AG04450 (cell line): ENCODE measurements around the gene LRCH1. TPM values are rescaled to one million over a fixed set of nuclear protein-coding genes. Genes with fewer than 3 reads are reported as not detected.

Experiments
- CTCF ChIA-PET: fragments of 300-600, 350-600 bp; formaldehyde crosslinking; extraction: SDS; loops from one replicate; lab custom pipeline; 2022; ENCODE audit warnings: antibody characterized with exemption, inconsistent platforms; lab: Charles Lee
- POLR2A ChIA-PET: fragments of 350-600 bp; formaldehyde crosslinking; extraction: SDS; loops from one replicate; lab custom pipeline; 2021; ENCODE audit warnings: antibody characterized with exemption, inconsistent platforms; lab: Yijun Ruan, JAX
- DNase-seq: peaks from one replicate; pipeline ENCODE4 v3.0.0-alpha.2; 2011; ENCODE audit warnings: low read depth, low spot score
- H3K27ac ChIP-seq: one replicate; pipeline ENCODE4 v1.5.1; 2012; ENCODE audit warnings: low read depth, low read length, control low read depth
- H3K27me3 ChIP-seq: one replicate; pipeline ENCODE4 v1.6.0; 2012; ENCODE audit warnings: low read length; ENCODE audit not compliant: control insufficient read depth, insufficient read depth
- H3K4me3 ChIP-seq: 2 replicates; pipeline ENCODE4 v1.5.1; 2011; ENCODE audit warnings: mild to moderate bottlenecking, low read depth, low read length, control low read depth
- H3K9me3 ChIP-seq: 2 replicates; pipeline ENCODE4 v1.5.1; 2012; ENCODE audit warnings: low read length; ENCODE audit not compliant: control insufficient read depth, insufficient read depth
- polyA plus RNA-seq: library from polyadenylated mRNA; depleted of rRNA; stranded (reverse); fragments of >200 nt; gene quantifications from 2 replicates; pipeline ENCODE4 v1.2.3, GENCODE V29; 2011
- TF ChIP-seq, protein P1 (sequence below): IDR thresholded peaks from 2 replicates; pipeline ENCODE4 v1.5.1; 2011; ENCODE audit warnings: low read depth, low read length, control low read depth, inconsistent platforms

Gene LRCH1
- polyA plus RNA-seq, 1 experiment, result 17.4 TPM

DNA sequence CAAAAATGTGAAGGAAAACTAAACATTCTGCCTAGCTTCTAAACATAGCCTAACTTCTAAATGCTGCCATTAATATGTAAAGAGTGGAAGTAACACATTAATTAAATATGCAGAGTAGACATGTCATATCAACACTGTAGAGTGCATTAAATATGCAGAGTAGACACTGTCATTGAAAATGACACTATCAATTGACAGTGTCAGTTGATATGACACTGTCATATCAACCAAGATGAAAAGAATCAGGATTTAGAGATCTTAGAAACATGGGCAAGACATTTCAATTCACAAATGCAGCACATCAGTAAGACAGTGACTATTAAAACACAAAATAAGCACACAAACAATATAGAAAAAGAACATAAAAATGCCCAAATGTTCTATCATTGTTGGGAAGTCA lies 218.7 kb downstream of the LRCH1 start:
- TF ChIP-seq, protein P1, sequence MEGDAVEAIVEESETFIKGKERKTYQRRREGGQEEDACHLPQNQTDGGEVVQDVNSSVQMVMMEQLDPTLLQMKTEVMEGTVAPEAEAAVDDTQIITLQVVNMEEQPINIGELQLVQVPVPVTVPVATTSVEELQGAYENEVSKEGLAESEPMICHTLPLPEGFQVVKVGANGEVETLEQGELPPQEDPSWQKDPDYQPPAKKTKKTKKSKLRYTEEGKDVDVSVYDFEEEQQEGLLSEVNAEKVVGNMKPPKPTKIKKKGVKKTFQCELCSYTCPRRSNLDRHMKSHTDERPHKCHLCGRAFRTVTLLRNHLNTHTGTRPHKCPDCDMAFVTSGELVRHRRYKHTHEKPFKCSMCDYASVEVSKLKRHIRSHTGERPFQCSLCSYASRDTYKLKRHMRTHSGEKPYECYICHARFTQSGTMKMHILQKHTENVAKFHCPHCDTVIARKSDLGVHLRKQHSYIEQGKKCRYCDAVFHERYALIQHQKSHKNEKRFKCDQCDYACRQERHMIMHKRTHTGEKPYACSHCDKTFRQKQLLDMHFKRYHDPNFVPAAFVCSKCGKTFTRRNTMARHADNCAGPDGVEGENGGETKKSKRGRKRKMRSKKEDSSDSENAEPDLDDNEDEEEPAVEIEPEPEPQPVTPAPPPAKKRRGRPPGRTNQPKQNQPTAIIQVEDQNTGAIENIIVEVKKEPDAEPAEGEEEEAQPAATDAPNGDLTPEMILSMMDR, result no peak
- Histone ChIP-seq H3K27ac (no peak overlapping the region), H3K9me3 (no peaks in the 10 kb centered on the region), H3K27me3 (no peaks in the 10 kb centered on the region), H3K4me3 (no peak overlapping the region)
- DNase-seq, result no peak
- CTCF ChIA-PET, result no interaction called here
- POLR2A ChIA-PET, result no interaction called here

DNA sequence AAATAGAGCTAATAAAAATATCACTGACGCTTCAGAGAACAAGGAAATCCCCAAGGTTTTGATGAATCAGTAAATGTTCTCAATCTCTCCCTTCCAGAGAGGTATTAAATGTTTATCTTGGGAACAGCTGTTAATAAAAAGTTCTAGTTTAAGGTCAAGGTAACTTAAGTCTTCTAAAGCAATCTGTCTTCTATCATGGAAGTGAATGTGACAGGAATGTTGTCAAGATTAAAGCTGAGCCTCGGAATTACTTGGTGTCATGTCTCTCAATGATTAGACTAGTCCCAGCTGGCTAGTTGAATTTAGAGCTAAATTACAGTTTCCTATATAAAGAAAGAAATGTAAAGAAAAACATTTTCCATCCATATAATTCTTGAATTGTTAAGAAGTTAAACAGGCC lies 220.6 kb downstream of the LRCH1 start:
- TF ChIP-seq, protein P1, result no peak
- Histone ChIP-seq H3K27me3 (no peaks in the 10 kb centered on the region), H3K27ac (no peak overlapping the region), H3K9me3 (no peaks in the 10 kb centered on the region), H3K4me3 (no peak overlapping the region)
- DNase-seq, result no peak
- CTCF ChIA-PET, result interaction anchor here (6.5 kb wide), 1 partner anchor 9 kb away, joined by 42 read pairs; no protein-coding TSS in a partner anchor
- POLR2A ChIA-PET, result no interaction called here

DNA sequence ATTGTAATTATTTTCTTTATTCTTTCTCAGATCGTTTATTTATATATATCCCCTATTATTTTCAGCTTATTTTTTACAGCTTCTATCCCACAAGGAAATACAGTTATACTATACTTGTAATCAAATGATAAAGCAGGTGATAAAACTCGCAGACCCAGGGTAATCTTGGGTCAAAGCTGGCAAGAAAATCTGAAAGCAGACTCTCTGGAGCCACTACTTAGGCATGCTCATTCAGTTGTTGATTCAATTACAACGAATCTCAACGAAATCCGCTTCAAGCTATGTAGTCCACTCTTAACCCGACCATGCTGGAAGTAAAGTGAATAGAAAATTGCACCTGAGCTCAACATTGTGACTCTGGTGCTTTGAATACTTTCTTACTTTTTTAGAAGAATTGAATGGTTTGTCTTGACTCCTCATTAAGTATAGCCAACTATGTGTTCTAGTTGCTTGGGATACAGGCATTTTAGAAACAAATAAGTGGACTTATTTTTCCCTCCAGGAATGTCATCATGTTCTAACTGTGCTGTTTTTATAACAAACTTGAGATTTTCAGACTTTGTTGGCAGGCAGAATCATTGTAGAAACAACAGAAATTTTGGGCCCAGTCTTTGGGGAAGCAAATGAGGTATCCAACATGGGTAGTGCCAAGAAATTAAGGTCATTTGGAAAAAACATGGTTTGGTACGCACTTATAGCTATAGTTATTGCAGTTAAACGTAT lies 222.6 kb downstream of the LRCH1 start:
- H3K9me3 ChIP-seq, result no peaks in the 10 kb centered on the region
- TF ChIP-seq, protein P1, result no peak
- no peak for DNase-seq
- no peak overlapping the region for H3K27ac ChIP-seq
- no peaks in the 10 kb centered on the region for H3K27me3 ChIP-seq
- ChIA-PET CTCF (interaction anchor here (6.5 kb wide), 1 partner anchor 11 kb away, joined by 42 read pairs; no protein-coding TSS in a partner anchor), POLR2A (no interaction called here)
- H3K4me3 ChIP-seq, result no peak overlapping the region

DNA sequence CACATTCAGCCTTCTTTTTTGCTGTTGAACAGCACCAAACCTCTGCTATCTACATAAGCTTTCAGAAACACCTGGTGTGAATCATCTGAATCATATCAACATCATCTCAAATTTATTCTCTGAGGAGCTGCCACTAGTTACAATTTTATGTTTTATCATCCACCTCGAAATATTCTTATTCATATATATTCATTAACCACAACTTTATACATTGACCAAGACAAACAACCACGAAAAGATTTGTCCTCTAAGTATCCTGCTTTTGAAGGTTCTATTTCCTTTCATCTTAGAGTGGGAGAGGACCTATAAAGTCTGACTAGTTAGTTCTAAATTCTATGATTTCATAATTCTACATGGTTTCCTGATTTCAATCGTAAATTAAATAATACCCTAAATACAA lies 225.1 kb downstream of the LRCH1 start:
- no peak for DNase-seq
- Histone ChIP-seq H3K27me3 (no peaks in the 10 kb centered on the region), H3K4me3 (no peak overlapping the region), H3K9me3 (no peaks in the 10 kb centered on the region), H3K27ac (no peak overlapping the region)
- TF ChIP-seq, protein P1, result no peak
- ChIA-PET POLR2A (no interaction called here), CTCF (interaction anchor here (6.5 kb wide), 1 partner anchor 13 kb away, joined by 42 read pairs; no protein-coding TSS in a partner anchor)

DNA sequence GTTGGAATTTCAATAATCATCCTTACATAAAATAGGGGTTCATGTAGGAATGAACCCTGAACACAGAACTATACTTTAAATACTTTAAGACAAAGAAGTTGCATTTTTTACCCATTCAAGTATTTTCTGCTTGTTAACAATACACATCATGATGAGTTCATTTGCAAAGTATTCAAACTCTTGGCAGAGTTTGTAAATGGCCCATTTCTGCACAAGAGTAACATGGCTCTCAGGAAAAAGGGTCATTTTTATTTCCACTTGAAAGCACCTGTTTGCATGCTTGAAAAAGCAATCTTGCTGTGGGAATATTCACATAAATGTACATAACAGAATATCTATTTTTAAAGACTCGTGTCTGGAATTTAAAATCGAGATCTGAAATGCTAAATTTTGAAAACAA lies 225.9 kb downstream of the LRCH1 start:
- ChIA-PET CTCF (interaction anchor here (6.5 kb wide), 1 partner anchor 14 kb away, joined by 42 read pairs; no protein-coding TSS in a partner anchor), POLR2A (no interaction called here)
- DNase-seq, result no peak
- Histone ChIP-seq H3K27me3 (no peaks in the 10 kb centered on the region), H3K4me3 (no peak overlapping the region), H3K9me3 (no peaks in the 10 kb centered on the region), H3K27ac (no peak overlapping the region)
- TF ChIP-seq, protein P1, result no peak
